ENCODE measurements around the gene PIAS4. TPM values are rescaled to one million over a fixed set of nuclear protein-coding genes. Genes with fewer than 3 reads are reported as not detected.

PIAS4 gene
- polyA plus RNA-seq, 1 donor (not counting 4 experiments of a cell fraction or from before 2014, with no cell fraction given) = 7.5 TPM

GRCh38 chr19:4046946-4047683, 39.6 kb downstream of the PIAS4 start:
- no peak for DNase-seq (ENCODE audit: low read depth, low spot score)
- Histone ChIP-seq H3K9me3 (ENCODE audit: control insufficient read depth, low read depth, low read length) (no peaks in the 10 kb centered on the region), H3K9me1 (ENCODE audit: control insufficient read depth, extremely low read depth, insufficient read depth, low read length) (peaks cover 2% of the 10 kb centered on the region), H3K27me3 (ENCODE audit: control insufficient read depth, extremely low read depth, insufficient read depth, low read length) (no peaks in the 10 kb centered on the region), H3K9ac (ENCODE audit: control insufficient read depth, extremely low read depth, insufficient read depth, low read length) (no peak overlapping the region), H3K4me3 (ENCODE audit: control insufficient read depth in 2 of 3, extremely low read depth in 1 of 3, insufficient read depth in 2 of 3, low read depth in 1 of 3, low read length in 3 of 3) (no peak overlapping the region), H3K79me2 (ENCODE audit: control insufficient read depth, insufficient read depth, low read length) (peaks cover 65% of the 10 kb centered on the region), H3K4me2 (ENCODE audit: control insufficient read depth, extremely low read depth, insufficient read depth, low read depth, low read length) (no peak overlapping the region), H3K36me3 (ENCODE audit: control insufficient read depth in 2 of 2, extremely low read depth in 1 of 2, insufficient read depth in 2 of 2, low read length in 2 of 2) (peaks cover 24 to 25% of the 10 kb centered on the region in 2 experiments), H3K27ac (ENCODE audit: control insufficient read depth, insufficient read depth, low read length) (no peak overlapping the region), H4K20me1 (ENCODE audit: control insufficient read depth, extremely low read depth, insufficient read depth, low read length) (peaks cover 33% of the 10 kb centered on the region), H2AFZ (ENCODE audit: control insufficient read depth, low read length) (no peak overlapping the region), H3K4me1 (ENCODE audit: control insufficient read depth, extremely low read depth, insufficient read depth, low read length) (peaks cover 10% of the 10 kb centered on the region)
- FAIRE-seq = no peak
- TF ChIP-seq EZH2 (IDR thresholded peaks at IDR 0.05; ENCODE audit: low read length) = no peak
- no peak for TF ChIP-seq CTCF (optimal IDR thresholded peaks at IDR 0.05 in 1 of 3, IDR thresholded peaks at IDR 0.05 in 1 of 3, conservative IDR thresholded peaks at IDR 0.05 in 1 of 3; ENCODE audit: extremely low read depth in 1 of 3, insufficient read depth in 2 of 3, low read length in 3 of 3)
- dilution Hi-C loops (cut with MboI; ENCODE audit: extremely low pct_ligation_motif_present, low sequenced_read_pairs) = no loop called here

GRCh38 chr19:4049432-4049831, 41.9 kb downstream of the PIAS4 start:
- TF ChIP-seq EZH2 (IDR thresholded peaks at IDR 0.05; ENCODE audit: low read length) (no peak), CTCF (optimal IDR thresholded peaks at IDR 0.05 in 1 of 3, IDR thresholded peaks at IDR 0.05 in 1 of 3, conservative IDR thresholded peaks at IDR 0.05 in 1 of 3; ENCODE audit: extremely low read depth in 1 of 3, insufficient read depth in 2 of 3, low read length in 3 of 3) (no peak)
- H3K9me3 ChIP-seq (ENCODE audit: control insufficient read depth, low read depth, low read length) = no peaks in the 10 kb centered on the region
- H3K27me3 ChIP-seq (ENCODE audit: control insufficient read depth, extremely low read depth, insufficient read depth, low read length) = no peaks in the 10 kb centered on the region
- FAIRE-seq = no peak
- peaks cover 77% of the 10 kb centered on the region for H3K79me2 ChIP-seq (ENCODE audit: control insufficient read depth, insufficient read depth, low read length)
- H3K36me3 ChIP-seq (ENCODE audit: control insufficient read depth in 2 of 2, extremely low read depth in 1 of 2, insufficient read depth in 2 of 2, low read length in 2 of 2) = peaks cover 33 to 34% of the 10 kb centered on the region in 2 experiments
- DNase-seq (ENCODE audit: low read depth, low spot score) = no peak
- dilution Hi-C loops (cut with MboI; ENCODE audit: extremely low pct_ligation_motif_present, low sequenced_read_pairs) = no loop called here
- H3K9me1 ChIP-seq (ENCODE audit: control insufficient read depth, extremely low read depth, insufficient read depth, low read length) = peaks cover 2% of the 10 kb centered on the region
- no peak overlapping the region for H2AFZ ChIP-seq (ENCODE audit: control insufficient read depth, low read length)
- peaks cover 37% of the 10 kb centered on the region for H4K20me1 ChIP-seq (ENCODE audit: control insufficient read depth, extremely low read depth, insufficient read depth, low read length)
- H3K9ac ChIP-seq (ENCODE audit: control insufficient read depth, extremely low read depth, insufficient read depth, low read length) = no peak overlapping the region
- no peak overlapping the region for H3K4me3 ChIP-seq (ENCODE audit: control insufficient read depth in 2 of 3, extremely low read depth in 1 of 3, insufficient read depth in 2 of 3, low read depth in 1 of 3, low read length in 3 of 3)
- no peak overlapping the region for H3K4me2 ChIP-seq (ENCODE audit: control insufficient read depth, extremely low read depth, insufficient read depth, low read depth, low read length)
- no peak overlapping the region for H3K27ac ChIP-seq (ENCODE audit: control insufficient read depth, insufficient read depth, low read length)
- H3K4me1 ChIP-seq (ENCODE audit: control insufficient read depth, extremely low read depth, insufficient read depth, low read length) = peaks cover 26% of the 10 kb centered on the region
